H1 (cell line): ENCODE data around the gene SRSF12. TPM values are rescaled to one million over a fixed set of nuclear protein-coding genes. Genes with fewer than 3 reads are reported as not detected.

Source experiments
- CTCF ChIA-PET: fragments of 300-600 bp; sonication (Branson Sonifier 250); formaldehyde crosslinking; loops from one replicate; lab custom pipeline; 2021; ENCODE audit not compliant: partially characterized antibody; lab: Charles Lee
- POLR2A ChIA-PET: fragments of 300-600 bp; sonication (Branson Sonifier 250); formaldehyde crosslinking; loops from one replicate; lab custom pipeline; 2021; ENCODE audit warnings: inconsistent platforms; ENCODE audit not compliant: partially characterized antibody; lab: Charles Lee
- DNase-seq, 2 experiments: peaks; one replicate each; pipeline versions ENCODE4 v3.0.0 to v3.0.0-alpha.2; 2010 to 2022; ENCODE audit warnings: low spot score in 2 of 2, low read depth in 1 of 2, mixed read lengths in 1 of 2
- FAIRE-seq: peaks from 2 replicates; lab custom pipeline; 2011; peaks lifted over from hg19 to GRCh38; lab: Jason Lieb, UNC
- H2AFZ ChIP-seq: 2 replicates; pipeline ENCODE4 v1.8.1; 2012; ENCODE audit warnings: low read length, inconsistent platforms
- H2AK5ac ChIP-seq: 2 replicates; pipeline ENCODE4 v1.6.1; 2013; ENCODE audit warnings: low read depth, low read length
- H2BK120ac ChIP-seq: replicated peaks from 2 replicates; pipeline ENCODE3; 2013; ENCODE audit warnings: low read depth, low read length, inconsistent platforms
- H2BK12ac ChIP-seq: 2 replicates; pipeline ENCODE4 v1.6.1; 2013; ENCODE audit warnings: low read depth, low read length
- H2BK15ac ChIP-seq: 2 replicates; pipeline ENCODE4 v1.6.1; 2013; ENCODE audit warnings: low read length
- H2BK20ac ChIP-seq: 2 replicates; pipeline ENCODE4 v1.6.1; 2013; ENCODE audit warnings: low read length
- H2BK5ac ChIP-seq: 2 replicates; pipeline ENCODE4 v1.6.1; 2013; ENCODE audit warnings: low read depth, low read length
- H3K14ac ChIP-seq: 2 replicates; pipeline ENCODE4 v1.6.1; 2013; ENCODE audit warnings: inconsistent platforms; ENCODE audit not compliant: insufficient read length
- H3K18ac ChIP-seq: 2 replicates; pipeline ENCODE4 v1.6.1; 2013; ENCODE audit warnings: low read length; ENCODE audit errors: extremely low read depth
- H3K23ac ChIP-seq: 2 replicates; pipeline ENCODE4 v1.6.1; 2013; ENCODE audit warnings: inconsistent platforms; ENCODE audit not compliant: insufficient read length
- H3K23me2 ChIP-seq: 2 replicates; pipeline ENCODE4 v1.6.1; 2013; ENCODE audit warnings: low read depth, low read length
- H3K27ac ChIP-seq: 2 replicates; pipeline ENCODE4 v1.6.1; 2011; ENCODE audit warnings: low read depth, low read length, inconsistent platforms
- H3K27me3 ChIP-seq, 4 experiments: replicated peaks in 1 of 4; 1 replicate in 1 of 4; 2 replicates in 3 of 4; pipeline versions ENCODE4 v1.6.1 to v1.8.1; 2011 to 2013; ENCODE audit warnings: low read length in 3 of 4, mild to moderate bottlenecking in 3 of 4, inconsistent platforms in 2 of 4, mixed read lengths in 2 of 4, moderate library complexity in 1 of 4; ENCODE audit not compliant: control insufficient read depth in 3 of 4, insufficient read depth in 3 of 4; ENCODE audit errors: extremely low read depth in 1 of 4
- H3K36me3 ChIP-seq, 4 experiments: 2 replicates each; pipeline versions ENCODE4 v1.6.1 to v1.8.1; 2011 to 2013; ENCODE audit warnings: mild to moderate bottlenecking in 4 of 4, low read length in 3 of 4, moderate library complexity in 2 of 4, control low read depth in 1 of 4, inconsistent platforms in 1 of 4; ENCODE audit not compliant: insufficient read depth in 4 of 4, control insufficient read depth in 2 of 4
- H3K4ac ChIP-seq: replicated peaks from 2 replicates; pipeline ENCODE3; 2013; ENCODE audit warnings: low read length, low read depth, mixed read lengths, inconsistent platforms; ENCODE audit not compliant: insufficient read length
- H3K4me1 ChIP-seq, 4 experiments: replicated peaks in 1 of 4; 1 replicate in 1 of 4; 2 replicates in 3 of 4; pipeline versions ENCODE4 v1.6.1 to v1.8.1; 2011 to 2013; ENCODE audit warnings: low read length in 3 of 4, inconsistent platforms in 2 of 4, mixed read lengths in 1 of 4; ENCODE audit not compliant: insufficient read depth in 4 of 4, control insufficient read depth in 3 of 4
- H3K4me2 ChIP-seq, 2 experiments: 2 replicates each; pipeline versions ENCODE4 v1.6.1 to v1.8.1; 2011 to 2013; ENCODE audit warnings: low read depth in 2 of 2, low read length in 2 of 2, control low read depth in 1 of 2, inconsistent platforms in 1 of 2, mild to moderate bottlenecking in 1 of 2; ENCODE audit not compliant: insufficient read depth in 1 of 2
- H3K4me3 ChIP-seq, 4 experiments: fragments of 200-600, 300-600 bp in 1 of 4; sonication (generic), shearing (Covaris generic), sonication (Bioruptor Twin) in 1 of 4; 2 replicates each; pipeline versions ENCODE4 v1.5.1 to v1.8.1; 2011 to 2016; ENCODE audit warnings: low read length in 4 of 4, low read depth in 3 of 4, control low read depth in 2 of 4, inconsistent platforms in 2 of 4, mild to moderate bottlenecking in 2 of 4, mixed read lengths in 1 of 4, moderate library complexity in 1 of 4; ENCODE audit not compliant: insufficient read depth in 2 of 4; ENCODE audit errors: extremely low read depth in 1 of 4
- H3K56ac ChIP-seq: replicated peaks from 2 replicates; pipeline ENCODE3; 2013; ENCODE audit warnings: low read depth, mild to moderate bottlenecking, mixed read lengths, low read length, inconsistent platforms; ENCODE audit not compliant: insufficient read length
- H3K79me1 ChIP-seq: 2 replicates; pipeline ENCODE4 v1.6.1; 2013; ENCODE audit warnings: low read depth, low read length, control low read depth
- H3K79me2 ChIP-seq, 2 experiments: 2 replicates each; pipeline versions ENCODE4 v1.6.1 to v1.8.1; 2012 to 2013; ENCODE audit warnings: low read length in 2 of 2, mild to moderate bottlenecking in 2 of 2, inconsistent platforms in 1 of 2; ENCODE audit not compliant: insufficient read depth in 2 of 2, control insufficient read depth in 1 of 2
- H3K9ac ChIP-seq, 4 experiments: replicated peaks in 1 of 4; 1 replicate in 1 of 4; 2 replicates in 3 of 4; pipeline versions ENCODE4 v1.6.1 to v1.8.1; 2011 to 2013; ENCODE audit warnings: low read depth in 3 of 4, low read length in 3 of 4, control low read depth in 2 of 4, mild to moderate bottlenecking in 2 of 4, moderate library complexity in 2 of 4, inconsistent platforms in 1 of 4; ENCODE audit errors: extremely low read depth in 1 of 4
- H3K9me3 ChIP-seq, 2 experiments: 2 replicates each; pipeline versions ENCODE4 v1.6.1 to v1.8.1; 2012 to 2013; ENCODE audit warnings: mild to moderate bottlenecking in 2 of 2, moderate library complexity in 2 of 2, control low read depth in 1 of 2, inconsistent platforms in 1 of 2, low read depth in 1 of 2, low read length in 1 of 2, mixed read lengths in 1 of 2; ENCODE audit not compliant: insufficient read depth in 2 of 2
- H4K20me1 ChIP-seq, 2 experiments: replicated peaks in 1 of 2; 2 replicates each; pipeline versions ENCODE3 to v1.8.1; 2011 to 2013; ENCODE audit warnings: inconsistent platforms in 2 of 2, low read length in 2 of 2, mild to moderate bottlenecking in 1 of 2; ENCODE audit not compliant: insufficient read depth in 2 of 2, control insufficient read depth in 1 of 2
- H4K5ac ChIP-seq: 2 replicates; pipeline ENCODE4 v1.6.1; 2013; ENCODE audit warnings: low read length, low read depth, mixed read lengths, inconsistent platforms; ENCODE audit not compliant: insufficient read length
- H4K8ac ChIP-seq: 2 replicates; pipeline ENCODE4 v1.8.0; 2013; ENCODE audit warnings: mild to moderate bottlenecking, moderate library complexity, low read length, inconsistent platforms; ENCODE audit not compliant: insufficient read depth; ENCODE audit errors: extremely low read depth
- H4K91ac ChIP-seq: replicated peaks from 2 replicates; pipeline ENCODE3; 2013; ENCODE audit warnings: low read length, mixed read lengths, inconsistent platforms; ENCODE audit not compliant: insufficient read length
- BACH1 ChIP-seq: IDR thresholded peaks from 2 replicates; pipeline ENCODE4 v1.6.1; 2012; ENCODE audit warnings: low read length, improper control_type of control experiment
- CBX8 ChIP-seq: fragments of 300-800, 300-1000 bp; sonication (generic); IDR thresholded peaks from 2 replicates; pipeline ENCODE4 v1.7.1; 2016; ENCODE audit warnings: low read depth, low read length, borderline replicate concordance
- CTBP2 ChIP-seq: IDR thresholded peaks from 2 replicates; pipeline ENCODE4 v1.7.0; 2011; ENCODE audit warnings: borderline replicate concordance, mild to moderate bottlenecking, moderate library complexity, mixed read lengths, low read length; ENCODE audit not compliant: insufficient read depth, insufficient read length
- GABPA ChIP-seq: IDR thresholded peaks from 2 replicates; pipeline ENCODE4 v1.6.1; 2011; ENCODE audit warnings: mild to moderate bottlenecking, low read length, moderate library complexity, borderline replicate concordance; ENCODE audit not compliant: insufficient read depth
- GTF2F1 ChIP-seq: IDR thresholded peaks from 2 replicates; pipeline ENCODE4 v1.6.1; 2012; ENCODE audit warnings: low read depth, low read length, improper control_type of control experiment, borderline replicate concordance
- HDAC2 ChIP-seq, 2 experiments: fragments of 300-600 bp in 1 of 2; sonication (generic) in 1 of 2; IDR thresholded peaks; 2 replicates each; pipeline ENCODE4 v1.6.1; 2011 to 2012; ENCODE audit warnings: low read depth in 2 of 2, low read length in 2 of 2, mild to moderate bottlenecking in 2 of 2, moderate library complexity in 2 of 2, borderline replicate concordance in 1 of 2, inconsistent platforms in 1 of 2
- JUN ChIP-seq: IDR thresholded peaks from 2 replicates; pipeline ENCODE4 v1.6.1; 2011; ENCODE audit warnings: low read depth, mild to moderate bottlenecking, improper control_type of control experiment, low read length
- KDM4A ChIP-seq: IDR thresholded peaks from one replicate; pipeline ENCODE4 v1.7.1; 2012; ENCODE audit warnings: low read depth, mild to moderate bottlenecking, moderate library complexity, low read length, inconsistent platforms; ENCODE audit not compliant: severe bottlenecking
- NRF1 ChIP-seq: IDR thresholded peaks from 2 replicates; pipeline ENCODE4 v1.6.1; 2011; ENCODE audit warnings: mild to moderate bottlenecking, low read depth, low read length, improper control_type of control experiment
- SAP30 ChIP-seq: fragments of 300-600 bp; sonication (generic); IDR thresholded peaks from 2 replicates; pipeline ENCODE4 v1.7.1; 2012; ENCODE audit warnings: low read length, moderate library complexity, mild to moderate bottlenecking, inconsistent platforms; ENCODE audit not compliant: insufficient read depth, insufficient replicate concordance
- SP1 ChIP-seq: IDR thresholded peaks from 2 replicates; pipeline ENCODE4 v1.6.1; 2011; ENCODE audit warnings: low read depth, low read length
- SP2 ChIP-seq: IDR thresholded peaks from 2 replicates; pipeline ENCODE4 v1.6.1; 2012; ENCODE audit warnings: mild to moderate bottlenecking, low read length, inconsistent platforms
- TAF1 ChIP-seq: IDR thresholded peaks from 2 replicates; pipeline ENCODE4 v1.6.1; 2011; ENCODE audit warnings: mild to moderate bottlenecking, low read depth, low read length
- TBP ChIP-seq: IDR thresholded peaks from 2 replicates; pipeline ENCODE4 v1.6.1; 2011; ENCODE audit warnings: low read depth, low read length, improper control_type of control experiment
- ZNF274 ChIP-seq: IDR thresholded peaks from 2 replicates; pipeline ENCODE4 v1.7.0; 2012; ENCODE audit warnings: low read length, borderline replicate concordance; ENCODE audit errors: extremely low read depth
- WGBS, 2 experiments: shearing (Covaris generic) in 1 of 2; methylation state at CpG; one replicate each; pipeline versions ENCODE4 v1.1.6 to v1.1.7; 2013 to 2015; ENCODE audit warnings: low lambda C conversion rate in 2 of 2, mixed read lengths in 2 of 2, inconsistent platforms in 1 of 2, low coverage in 1 of 2, missing lambda C conversion rate in 1 of 2; ENCODE audit not compliant: insufficient replicate concordance in 2 of 2, insufficient coverage in 1 of 2, insufficient read length in 1 of 2; ENCODE audit errors: extremely low coverage in 1 of 2, missing lambda C conversion rate in 1 of 2; 5-methylcytosine and 5-hydroxymethylcytosine counted together
- polyA plus RNA-seq, 7 experiments: library from polyadenylated mRNA; depleted of rRNA in 3 of 7; stranded (reverse) in 5 of 7; unstranded in 2 of 7; fragments of >200 nt in 5 of 7; fragments of 200-250 nt in 2 of 7; gene quantifications; 1 replicate in 5 of 7; 2 replicates in 1 of 7; 4 replicates in 1 of 7; pipeline versions ENCODE4 v1.2.1 to v1.2.3, GENCODE V29; 2011 to 2013; ENCODE audit warnings: missing spikeins in 2 of 7, mixed read lengths in 2 of 7
- total RNA-seq: library from RNA; stranded (reverse); fragmentation: NEBNext Ultra II Directional; extraction: Animal tissue kit (Norgen Biotek cat#: 25700); gene quantifications from 2 replicates; pipeline ENCODE4 v1.2.1, GENCODE V29; 2021

SRSF12 gene
- total and polyA plus RNA-seq, 2 of the 8 experiments (the other 6 are each of a cell fraction or from before 2014, with no cell fraction given) = 2.6 to 4.2 TPM

- POLR2A ChIA-PET = interaction anchor here (0.6 to 1.6 kb wide), 3 partner anchors 15 to 1551 kb away, joined by 3 read pairs; no protein-coding TSS in a partner anchor
- Histone ChIP-seq H4K8ac (no peak overlapping the region), H2AK5ac (no peak overlapping the region), H3K23ac (no peak overlapping the region), H3K36me3 (no peaks in the 10 kb centered on the region), H3K27ac (no peak overlapping the region), H2BK5ac (no peak overlapping the region), H2BK20ac (no peak overlapping the region), H3K56ac (no peak overlapping the region), H3K4me2 (no peak overlapping the region), H3K79me2 (no peaks in the 10 kb centered on the region), H3K27me3 (no peaks in the 10 kb centered on the region; a peak in 1 of 7 replicates), H3K4me3 (no peak overlapping the region), H4K20me1 (no peaks in the 10 kb centered on the region), H3K9ac (no peak overlapping the region), H2BK120ac (no peak overlapping the region), H3K18ac (no peak overlapping the region), H3K14ac (no peak overlapping the region), H3K4me1 (no peaks in the 10 kb centered on the region), H4K5ac (no peak overlapping the region), H2BK12ac (no peak overlapping the region), H3K23me2 (no peaks in the 10 kb centered on the region), H3K9me3 (no peaks in the 10 kb centered on the region), H2AFZ (no peak overlapping the region), H2BK15ac (no peak overlapping the region), H3K79me1 (no peaks in the 10 kb centered on the region), H3K4ac (no peak overlapping the region), H4K91ac (no peak overlapping the region)
- DNase-seq (no peak), FAIRE-seq (no peak)
- CTCF ChIA-PET = interaction anchor here (1.7 kb wide), 1 partner anchor 16 kb away, joined by 4 read pairs; no protein-coding TSS in a partner anchor
- TF ChIP-seq GABPA (no peak), SAP30 (no peak), TAF1 (no peak), TBP (no peak), CBX8 (no peak), BACH1 (no peak), KDM4A (no peak), SP2 (no peak), GTF2F1 (no peak), NRF1 (no peak), JUN (no peak), SP1 (no peak), ZNF274 (no peak), CTBP2 (no peak), HDAC2 (IDR thresholded peaks at IDR 0.05; ENCODE audit: borderline replicate concordance in 1 of 2, low read depth in 2 of 2, low read length in 2 of 2) (no peak)
- 80% methylated on average over 5 of the region's 5 CpGs; no CpG with 5 or more reads in 1 of the 2 experiments for WGBS, 2 experiments
Measured at GRCh38 chr6:89058627-89059026, 59.2 kb downstream of the SRSF12 start.
